HG03139 (cell line): ENCODE data around the gene RAD51B.

Experiments
- ATAC-seq: cut with Tn5 transposase; IDR thresholded peaks from one replicate; pipeline ENCODE4 v1.9.1; 2021; ENCODE audit not compliant: unreplicated experiment

Gene RAD51B

DNA sequence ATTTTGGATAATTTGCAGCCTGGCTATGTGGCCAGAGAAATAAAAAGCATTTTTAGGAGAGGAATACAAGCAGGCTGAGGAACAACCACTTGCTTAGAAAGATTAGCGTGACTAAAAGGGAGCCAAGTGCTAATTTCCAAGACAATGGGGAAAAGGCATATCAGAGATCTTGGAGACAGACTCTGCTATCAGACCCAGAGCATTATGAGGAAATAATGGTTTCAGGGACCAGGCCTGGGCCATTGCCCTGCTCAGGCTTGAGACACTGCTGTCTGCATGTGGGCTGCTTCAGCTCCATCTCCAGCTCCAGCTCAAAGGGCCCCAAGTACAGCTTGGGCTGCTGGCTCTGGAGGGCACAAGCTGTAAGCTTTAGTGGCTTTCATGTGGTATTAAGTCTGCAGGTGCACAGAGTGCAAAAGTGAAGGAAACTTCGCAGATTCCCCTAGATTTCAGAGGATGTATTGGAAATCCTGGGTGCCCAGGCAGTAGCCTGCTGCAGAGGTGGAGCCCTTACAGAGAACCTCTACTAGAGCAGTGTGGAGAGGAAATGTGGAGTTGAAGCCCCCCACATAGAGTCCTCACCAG, 524.0 kb downstream of the RAD51B start:
- no peak for ATAC-seq

DNA sequence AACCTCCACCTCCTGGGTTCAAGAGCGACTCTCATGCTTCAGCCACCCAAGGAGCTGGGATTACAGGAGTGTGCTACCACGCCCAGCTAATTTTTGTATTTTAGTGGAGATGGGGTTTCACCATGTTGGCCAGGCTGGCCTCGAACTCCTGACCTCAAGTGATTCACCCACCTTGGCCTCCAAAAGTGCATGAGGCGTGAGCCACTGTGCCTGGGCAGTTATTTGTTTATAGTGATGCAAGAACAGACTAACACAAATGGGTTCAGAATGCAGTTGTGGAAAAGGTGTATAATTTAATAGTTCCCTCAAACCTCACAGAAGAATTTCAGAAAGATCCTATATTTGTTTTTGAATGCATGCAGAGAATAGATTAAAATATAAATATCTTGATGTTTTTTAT, 526.2 kb downstream of the RAD51B start:
- ATAC-seq: no peak

DNA sequence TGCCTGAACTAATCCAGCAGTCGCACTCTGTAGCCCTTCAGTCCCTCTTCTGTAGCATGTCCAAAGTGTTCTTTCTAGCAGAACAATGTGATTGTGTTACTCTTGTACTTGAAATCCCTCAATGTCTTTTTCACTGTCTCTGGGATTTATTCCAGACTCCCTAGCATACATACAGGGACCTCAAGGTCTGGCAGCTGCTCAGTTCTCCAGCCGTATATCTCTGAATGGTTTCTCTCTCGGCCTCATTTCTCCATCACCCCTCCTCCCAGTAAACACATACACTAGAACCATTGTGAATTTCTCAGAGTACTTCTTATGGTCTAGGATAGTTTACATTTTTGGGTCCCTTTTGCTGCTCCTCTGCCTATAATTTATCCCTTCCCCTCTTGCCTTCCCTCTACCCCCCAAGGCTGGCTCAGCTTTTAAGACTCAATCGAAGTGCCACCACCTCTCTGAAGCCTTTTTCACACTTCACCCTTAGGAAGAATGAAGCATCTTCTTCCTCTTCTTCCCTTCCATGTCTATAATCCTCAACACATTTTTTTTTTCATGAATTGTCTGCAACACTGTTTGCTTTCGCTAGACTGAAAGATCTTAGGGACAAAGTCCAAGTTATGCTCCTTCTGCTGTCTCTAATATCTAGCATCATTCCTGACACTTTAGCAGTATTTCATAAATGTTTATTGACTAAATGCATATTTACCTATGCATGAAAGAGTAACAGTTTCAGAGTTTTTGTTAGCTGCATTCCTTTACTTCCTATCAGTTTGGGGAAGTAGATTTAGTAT, 527.2 kb downstream of the RAD51B start:
- ATAC-seq: no peak

DNA sequence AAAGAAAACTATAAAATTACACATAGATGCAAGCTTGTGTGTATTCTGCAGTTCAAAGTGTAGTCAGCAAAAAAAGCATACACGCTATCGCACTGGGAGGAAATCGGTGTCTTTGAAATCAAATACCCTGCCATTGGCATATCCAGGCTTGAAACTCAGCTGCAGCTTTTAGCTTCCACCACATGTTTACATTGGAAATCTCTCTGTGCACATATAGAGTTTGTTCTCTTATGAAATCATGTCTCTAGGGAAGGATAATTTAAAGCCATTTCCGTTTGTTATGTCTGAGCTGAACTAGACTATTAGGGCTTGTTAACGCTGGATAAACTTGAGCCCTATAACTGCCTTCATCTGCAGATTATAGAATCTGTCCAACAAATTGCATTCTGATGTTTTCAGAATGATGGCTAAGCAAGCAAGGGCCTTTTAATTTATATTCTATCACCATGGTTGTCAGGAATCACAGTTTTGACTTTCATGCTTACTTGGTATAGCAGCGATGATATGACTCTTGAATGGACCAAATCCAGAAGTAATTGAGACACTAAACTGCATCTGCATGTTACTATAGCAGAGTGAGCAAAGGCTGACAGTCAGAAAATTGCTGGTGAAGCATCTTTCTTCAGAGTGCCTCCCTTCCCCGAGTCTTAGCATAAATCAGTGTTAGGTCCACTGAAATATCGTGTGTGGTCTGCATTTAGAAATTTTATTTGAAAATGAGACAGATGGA, 530.5 kb downstream of the RAD51B start:
- ATAC-seq: no peak

DNA sequence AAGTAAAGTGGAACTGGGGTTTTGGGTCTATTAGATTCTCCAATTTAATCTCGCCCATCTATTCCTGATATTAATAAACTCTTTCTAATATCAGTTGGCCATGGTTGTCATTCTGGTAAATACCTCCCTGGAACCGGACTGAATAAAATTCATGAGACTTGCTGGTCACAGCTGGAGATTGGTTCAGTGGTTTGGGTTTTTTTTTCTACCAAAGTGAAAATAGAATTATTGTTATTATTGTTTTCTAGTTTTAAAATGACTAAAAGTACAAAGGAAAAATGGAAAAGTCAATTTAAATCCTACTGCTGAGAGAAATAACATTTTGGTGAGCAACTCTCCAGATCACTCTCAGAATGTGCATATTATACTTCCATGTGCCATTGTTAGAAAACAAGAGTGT, 535.8 kb downstream of the RAD51B start:
- no peak for ATAC-seq

DNA sequence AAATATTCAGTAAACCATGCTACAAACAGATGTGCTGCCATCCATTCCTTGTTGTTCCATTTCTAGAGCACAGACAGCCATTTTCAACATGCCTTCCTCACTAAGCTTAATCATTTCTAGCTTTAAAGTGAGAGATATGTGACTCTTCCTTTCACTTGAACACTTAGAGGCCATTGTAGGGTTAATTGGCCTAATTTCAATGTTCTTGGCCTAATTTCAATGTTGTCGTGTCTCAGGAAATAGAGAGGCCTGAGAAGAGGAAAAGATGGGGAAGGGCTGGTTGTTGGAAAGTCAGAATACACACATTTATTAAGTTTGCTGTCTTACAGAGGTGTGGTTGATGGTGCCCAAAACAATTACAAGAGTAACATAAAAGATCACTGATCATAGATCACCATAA, 538.2 kb downstream of the RAD51B start:
- no peak for ATAC-seq

DNA sequence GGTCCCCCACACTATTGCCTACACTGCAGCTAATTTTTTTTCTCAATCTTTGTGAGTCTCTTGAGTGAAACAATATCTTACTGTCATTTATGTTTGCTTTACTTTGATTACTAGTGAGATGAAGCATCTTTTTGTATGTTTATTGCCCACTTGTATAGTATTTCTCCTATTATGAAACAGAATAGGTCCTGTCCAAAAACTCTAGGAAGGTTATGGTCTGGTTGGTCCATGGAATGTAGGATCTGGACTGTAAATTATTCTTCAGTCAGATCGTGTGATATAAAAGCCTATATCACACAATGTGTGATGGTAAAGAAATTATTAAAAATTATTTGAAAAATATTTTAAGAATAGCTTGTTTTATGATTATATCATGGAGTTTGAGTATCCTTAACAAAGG, 538.9 kb downstream of the RAD51B start:
- ATAC-seq: no peak

DNA sequence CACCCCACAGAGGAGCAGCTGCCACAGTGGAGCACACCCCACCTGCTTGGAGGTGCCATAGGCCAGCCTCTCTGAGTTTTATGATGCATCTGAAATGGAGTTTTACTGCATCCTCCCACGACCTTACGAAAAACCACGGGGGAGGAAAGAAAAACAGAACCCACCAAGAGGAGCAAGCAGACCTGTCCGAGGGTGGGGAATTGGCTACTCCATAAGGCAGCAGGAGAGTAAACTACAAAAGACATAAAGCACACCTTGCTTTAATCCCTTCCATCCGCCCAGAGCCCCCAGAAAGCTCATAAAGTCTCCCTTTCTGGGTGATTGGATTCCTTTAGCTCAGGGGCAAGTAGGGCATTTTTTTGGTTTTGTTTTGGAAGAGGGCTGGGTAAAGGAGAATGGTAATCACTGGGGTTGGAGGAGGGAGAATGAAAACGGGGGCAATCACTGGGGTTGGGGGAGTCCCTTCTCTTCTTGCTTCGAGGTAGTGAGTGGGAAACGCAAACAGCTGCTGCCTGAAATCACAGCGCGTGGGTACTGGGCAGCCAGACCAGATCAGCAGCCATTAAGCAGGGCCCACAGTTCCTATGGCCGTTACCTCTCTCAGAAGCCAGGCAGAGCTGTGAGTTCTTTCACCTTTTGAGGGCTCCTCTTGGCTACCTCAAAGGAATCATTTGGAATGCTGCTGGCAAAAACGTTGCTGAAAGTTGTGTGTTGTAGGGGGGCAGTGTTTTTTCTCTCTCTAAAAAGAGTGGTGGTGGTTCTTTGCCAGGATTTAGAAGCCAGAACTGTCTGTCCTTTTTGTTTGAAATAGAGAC, 539.6 kb downstream of the RAD51B start:
- ATAC-seq: no peak

DNA sequence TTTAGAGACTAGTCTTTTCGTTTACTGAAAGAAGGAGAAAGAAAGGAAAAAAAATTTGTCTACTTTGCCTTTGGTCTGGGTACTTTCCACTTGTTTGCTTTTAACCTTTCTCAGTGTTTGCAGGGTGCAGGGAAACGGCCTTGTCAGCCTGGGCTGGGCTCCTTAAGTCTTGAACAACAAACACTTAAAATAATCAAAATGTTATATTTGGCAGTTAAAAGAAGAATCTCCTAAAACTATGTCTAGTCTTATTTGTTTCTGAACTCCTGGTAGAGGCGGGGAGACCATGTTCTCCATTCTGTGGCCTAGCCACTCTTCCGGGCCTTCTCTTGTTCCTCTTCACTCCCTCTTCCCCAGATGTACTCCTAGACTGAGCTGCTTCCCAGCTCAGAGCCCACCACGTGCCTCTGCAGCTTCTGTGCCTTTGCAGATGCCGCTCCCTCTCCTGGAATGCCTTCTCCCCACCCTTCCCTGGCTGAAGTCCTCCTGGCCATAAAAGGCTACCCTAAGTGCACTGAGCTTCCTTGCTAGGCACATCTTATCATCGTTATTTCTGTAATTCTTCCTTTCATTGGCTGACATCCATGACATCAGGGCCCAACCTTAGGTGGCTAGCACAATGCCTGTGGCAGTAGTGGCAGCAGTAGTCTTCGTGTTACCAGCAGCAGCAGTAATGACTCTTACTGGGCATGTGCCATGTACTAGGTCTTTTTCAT, 540.4 kb downstream of the RAD51B start:
- no peak for ATAC-seq

DNA sequence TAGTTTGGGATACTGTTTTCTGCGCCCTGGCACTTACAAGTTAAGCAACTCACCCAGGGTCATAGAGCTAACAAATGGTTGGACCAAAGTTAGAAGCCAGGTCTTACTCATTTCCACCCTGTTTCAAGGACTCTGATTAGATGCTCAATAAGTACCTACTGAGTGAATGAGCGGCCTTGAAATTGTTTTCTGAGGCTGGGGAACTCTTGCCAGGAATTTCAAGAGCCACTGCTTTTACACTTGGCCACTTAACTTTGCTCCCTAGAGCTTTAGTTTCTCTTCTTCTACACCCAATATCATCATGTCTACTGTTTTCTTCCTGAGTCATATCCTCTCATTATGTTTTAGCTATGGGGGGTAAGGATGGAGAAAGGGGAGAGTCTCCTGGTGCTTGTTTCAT, 541.7 kb downstream of the RAD51B start:
- ATAC-seq: no peak

DNA sequence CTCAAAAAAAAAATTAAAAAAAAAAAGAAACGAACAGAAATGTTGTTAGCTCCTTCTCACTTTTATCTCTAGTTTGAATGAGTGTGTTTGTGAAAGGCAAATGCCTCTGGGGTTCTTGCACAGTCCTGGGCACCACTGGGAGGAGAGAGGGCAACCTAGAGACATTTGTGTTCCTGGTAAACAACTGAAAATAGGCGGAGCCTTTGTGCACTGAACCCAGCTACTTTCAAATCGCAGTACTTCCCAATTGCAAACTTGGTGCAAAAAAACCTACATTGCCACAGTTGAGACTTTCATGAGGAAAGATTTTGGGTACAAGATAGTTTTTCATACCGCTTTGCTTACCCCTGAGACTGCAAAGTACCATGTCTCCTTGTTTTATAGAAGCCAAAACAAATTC, 543.3 kb downstream of the RAD51B start:
- ATAC-seq: no peak

DNA sequence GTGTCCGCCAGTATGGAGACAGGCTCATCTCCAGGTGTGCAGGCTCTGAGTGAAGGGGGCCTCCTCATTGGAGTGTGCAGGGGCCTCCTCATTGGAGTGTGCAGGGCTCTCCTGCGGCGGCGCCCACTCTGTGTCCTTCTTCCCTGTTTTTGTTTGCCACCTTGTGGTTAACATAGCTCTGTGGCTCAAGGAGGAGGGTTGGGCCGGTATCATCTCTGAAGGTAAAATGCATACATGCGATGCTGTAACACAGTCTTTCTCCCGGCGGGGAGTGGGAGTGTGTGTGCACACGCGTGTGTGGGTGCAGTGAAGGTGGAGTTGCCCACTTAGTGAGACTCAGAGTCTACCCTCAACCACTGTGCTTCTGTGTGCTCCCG, 543.9 kb downstream of the RAD51B start:
- no peak for ATAC-seq

DNA sequence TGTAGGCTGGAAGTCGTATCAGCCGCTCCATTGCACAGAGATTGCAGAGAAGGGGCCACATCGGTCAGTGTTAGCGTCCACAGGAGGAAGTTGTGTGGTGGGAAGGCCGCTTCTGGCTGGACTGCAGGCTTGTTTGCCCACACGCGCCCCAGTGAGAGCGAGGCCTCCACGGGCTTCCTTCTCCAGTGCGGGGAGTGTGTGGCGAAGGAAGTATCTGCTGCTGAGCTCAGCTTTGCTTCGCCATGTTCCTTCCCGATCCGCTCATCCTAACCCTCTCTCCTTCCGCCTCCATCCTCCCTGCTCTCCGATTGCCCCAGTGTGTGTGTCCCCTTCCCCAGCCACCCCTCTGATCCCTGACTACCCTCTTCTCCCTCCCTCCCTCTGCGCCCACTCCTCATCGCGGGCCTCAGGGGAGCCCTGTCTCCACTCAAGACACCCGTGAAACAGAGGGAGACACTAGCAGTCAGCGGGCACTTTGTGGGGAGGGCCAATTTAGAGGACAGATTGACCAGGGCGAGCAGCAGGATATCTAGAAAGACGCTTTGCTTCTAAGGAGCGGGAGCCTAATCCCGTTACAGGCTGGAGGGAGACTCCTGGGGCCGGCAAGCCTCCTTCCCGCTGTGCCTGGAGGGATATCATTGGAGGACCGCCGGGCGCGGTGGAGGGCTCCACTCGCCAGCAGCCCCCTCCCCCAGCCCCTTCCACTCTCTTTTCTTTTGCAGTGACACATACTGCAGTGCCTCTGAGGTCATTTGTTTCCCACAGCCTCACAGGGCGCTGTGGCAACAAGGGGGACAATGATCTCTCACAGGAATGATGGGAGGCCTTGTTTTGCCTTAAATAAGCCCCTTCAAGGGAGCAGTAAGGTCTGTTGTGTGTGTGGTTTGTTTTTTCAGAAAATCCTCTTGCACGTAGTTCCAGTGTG, 544.5 kb downstream of the RAD51B start:
- no peak for ATAC-seq

DNA sequence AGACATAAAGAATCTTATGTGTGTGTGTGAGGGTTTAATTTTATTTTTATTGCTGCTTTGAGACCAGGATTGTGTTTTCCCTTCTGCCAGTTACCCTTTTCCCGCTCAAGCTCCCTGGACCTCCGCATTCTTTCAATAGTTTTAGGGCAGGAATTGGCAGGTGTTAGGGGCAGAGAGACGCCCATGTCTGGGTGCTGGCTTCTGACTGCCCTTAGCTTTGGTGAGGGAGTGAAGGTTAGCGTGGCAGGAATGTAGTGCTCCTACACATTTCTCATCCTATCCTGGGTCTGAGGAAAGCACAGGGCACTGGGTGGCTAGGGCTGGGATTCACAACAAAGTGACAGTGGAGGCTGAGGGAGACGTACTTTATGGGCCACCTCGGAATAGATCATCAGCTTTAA, 545.2 kb downstream of the RAD51B start:
- ATAC-seq: no peak

DNA sequence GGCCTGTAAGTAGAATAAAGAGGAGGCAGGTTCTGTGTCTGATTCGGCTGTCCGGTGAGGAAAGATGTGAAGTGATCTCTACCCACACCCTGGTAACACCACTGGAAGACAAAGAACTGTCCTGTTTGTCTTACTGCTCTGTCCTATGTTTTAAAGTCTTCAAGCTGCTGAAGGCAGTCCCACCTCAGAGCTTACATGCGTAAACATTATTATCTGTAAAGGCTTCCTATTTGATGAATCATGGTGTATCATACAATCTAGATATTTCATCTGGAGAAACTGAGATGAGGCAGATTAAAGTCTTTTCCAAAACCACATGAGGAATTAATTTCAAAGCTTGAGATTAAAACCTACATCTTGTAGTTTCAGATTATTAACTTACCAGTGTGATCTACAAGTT, 545.6 kb downstream of the RAD51B start:
- ATAC-seq: no peak

DNA sequence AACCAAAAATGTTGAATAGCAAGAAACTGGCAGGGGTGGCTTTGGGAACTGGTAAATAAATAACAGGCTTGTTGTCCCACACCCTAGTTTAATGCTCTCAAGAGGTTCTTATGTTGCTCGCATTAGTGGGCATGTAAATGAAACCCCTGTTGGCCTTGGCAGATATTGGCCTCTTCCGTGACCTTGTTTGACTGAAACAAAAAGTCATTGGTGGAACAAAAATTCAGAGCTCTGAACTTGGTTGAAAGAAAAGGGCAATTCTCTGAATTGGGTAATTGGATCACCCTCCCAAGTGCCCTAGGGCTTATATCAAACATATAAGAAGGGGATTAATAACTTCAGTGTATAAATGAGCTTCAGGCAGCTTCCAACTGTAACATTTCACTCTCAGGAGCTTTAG, 547.1 kb downstream of the RAD51B start:
- ATAC-seq: no peak

DNA sequence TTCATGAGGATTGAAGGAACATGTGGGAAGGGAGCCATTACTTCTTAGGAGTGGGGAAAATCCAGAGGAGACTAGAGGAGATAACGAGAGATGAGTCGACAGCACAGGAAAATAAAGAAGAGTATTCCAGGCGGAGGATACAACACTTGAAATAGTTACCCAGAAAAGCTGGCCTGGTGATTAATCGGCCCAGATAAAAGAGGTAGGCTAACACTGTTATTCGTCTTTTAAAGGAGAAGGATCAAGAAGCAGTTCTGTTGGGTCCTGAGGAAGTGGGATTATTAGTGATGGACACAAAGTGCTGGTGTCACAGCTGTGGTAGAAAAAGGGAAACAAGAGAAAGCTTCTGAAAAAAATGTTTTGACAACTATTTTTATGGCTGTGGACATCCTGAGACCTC, 548.0 kb downstream of the RAD51B start:
- ATAC-seq: no peak

DNA sequence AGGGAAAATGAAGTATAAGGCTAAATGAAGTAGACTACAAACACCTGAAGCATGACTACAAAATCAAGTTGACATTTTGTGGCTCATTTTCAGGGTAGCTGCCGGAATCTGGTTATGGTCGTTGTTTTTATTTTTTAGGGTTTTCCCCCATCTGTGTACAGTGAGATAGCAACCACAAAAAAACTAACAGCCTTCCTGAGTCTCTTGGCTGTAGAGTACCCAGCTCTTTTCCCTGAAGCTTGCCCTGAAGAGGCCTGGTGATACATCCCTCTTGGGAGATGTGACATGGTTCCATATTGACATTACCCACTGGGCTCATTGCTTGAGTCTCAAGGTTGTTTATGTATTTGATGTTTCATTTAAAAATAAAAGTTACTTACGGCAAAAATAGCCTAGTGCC, 549.3 kb downstream of the RAD51B start:
- no peak for ATAC-seq

DNA sequence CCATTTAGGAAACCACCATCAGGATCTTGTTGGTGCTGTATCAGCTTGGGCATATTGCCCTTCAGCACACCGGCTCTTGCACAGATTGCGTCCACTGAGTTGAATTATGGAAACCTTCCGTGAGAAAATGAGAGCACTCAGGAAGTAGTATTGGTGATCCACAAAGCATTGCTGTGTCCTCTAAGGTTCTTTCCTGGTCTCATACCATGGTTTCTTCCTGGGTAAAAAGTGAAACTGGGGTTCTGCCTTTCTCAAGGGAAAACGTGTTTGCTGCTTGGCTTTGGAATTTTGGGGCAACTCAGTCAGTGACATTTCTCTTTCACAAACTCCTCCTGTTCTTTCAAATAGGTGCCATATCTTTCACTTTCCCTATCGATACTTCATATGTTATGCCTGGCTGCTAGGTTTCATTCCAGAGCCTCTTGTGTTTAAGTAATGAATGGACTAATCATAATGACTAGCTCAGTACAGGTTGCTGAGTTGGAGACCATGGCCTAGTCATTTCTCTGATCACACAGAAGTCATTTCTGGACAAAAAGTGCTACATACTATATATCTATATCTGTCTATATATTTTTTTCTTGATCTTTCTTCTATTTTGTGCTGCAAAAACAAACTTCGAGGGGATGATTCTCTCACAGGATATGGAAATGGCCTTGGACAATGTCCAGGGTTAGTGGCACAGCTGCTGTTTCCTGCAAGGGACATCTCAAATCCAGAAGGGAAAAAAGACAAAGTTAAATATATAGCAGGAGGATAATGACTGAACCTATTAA, 549.9 kb downstream of the RAD51B start:
- no peak for ATAC-seq
